ENCODE measurements around the gene LTBP2.
A peak's percentile ranks its signal among the peaks of the same experiment; 100 is the strongest.

DNA sequence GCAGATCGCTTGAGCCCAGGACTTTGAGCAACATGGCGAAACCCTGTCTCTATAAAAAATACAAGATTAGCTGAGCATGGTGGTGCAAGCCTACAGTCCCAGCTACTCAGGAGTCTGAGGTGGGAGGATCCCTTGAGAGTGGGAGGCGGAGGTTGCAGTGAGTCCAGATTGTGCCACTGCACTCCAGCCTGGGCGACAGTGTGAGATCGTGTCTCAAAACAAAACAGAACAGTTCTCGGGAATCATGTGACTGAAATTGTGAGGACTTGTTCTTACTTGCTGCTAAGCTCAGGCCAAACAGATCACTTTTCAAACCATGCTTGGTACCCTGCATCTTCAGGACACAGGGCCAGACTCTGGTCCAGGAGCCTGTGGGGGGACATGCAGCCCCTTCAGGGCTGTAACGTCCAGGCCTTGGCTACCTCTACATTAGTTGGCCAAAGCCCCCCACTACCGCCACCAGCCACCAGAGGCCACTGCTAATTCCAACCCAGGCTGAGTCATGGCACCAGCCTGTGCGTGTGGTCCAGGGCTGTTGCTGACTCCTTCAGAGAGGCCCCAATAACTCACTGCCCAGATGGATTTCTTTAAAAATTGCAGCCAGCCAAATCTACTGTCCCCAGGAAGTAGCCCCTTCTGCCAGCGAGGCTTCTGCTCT lies 152.6 kb downstream of the LTBP2 start:
- TF ChIP-seq CTCF (conservative IDR thresholded peaks at IDR 0.05) (peak; percentile 72), EZH2 (IDR thresholded peaks at IDR 0.05; ENCODE audit: low read depth) (no peak)

All from PC-9 (cell line).